GM23248 (cell line): ENCODE data around the gene TRPC4AP. TPM values are rescaled to one million over a fixed set of nuclear protein-coding genes. Genes with fewer than 3 reads are reported as not detected.

Source experiments
- DNase-seq: peaks from one replicate; pipeline ENCODE4 v3.0.0-alpha.2; 2015
- H2AFZ ChIP-seq: fragments of 200-600 bp; sonication (generic); 2 replicates; pipeline ENCODE4 v1.6.1; 2016; ENCODE audit warnings: antibody characterized with exemption
- H3F3A ChIP-seq: fragments of 200-600 bp; sonication (generic); 2 replicates; pipeline ENCODE4 v1.6.1; 2016; ENCODE audit warnings: mild to moderate bottlenecking, antibody characterized with exemption, mixed run types; ENCODE audit not compliant: insufficient read depth
- H3K27ac ChIP-seq: fragments of 200-600 bp; sonication (generic); 2 replicates; pipeline ENCODE4 v1.5.1; 2016; ENCODE audit warnings: mild to moderate bottlenecking
- H3K27me3 ChIP-seq: fragments of 200-600 bp; sonication (generic); replicated peaks from 2 replicates; pipeline ENCODE4 v1.6.1; 2016; ENCODE audit warnings: mild to moderate bottlenecking; ENCODE audit not compliant: insufficient read depth
- H3K36me3 ChIP-seq: fragments of 200-600 bp; sonication (generic); 2 replicates; pipeline ENCODE4 v1.6.1; 2016; ENCODE audit warnings: low read depth, mild to moderate bottlenecking
- H3K4me1 ChIP-seq: fragments of 200-600 bp; sonication (generic); 2 replicates; pipeline ENCODE4 v1.6.1; 2016; ENCODE audit warnings: mild to moderate bottlenecking; ENCODE audit not compliant: insufficient read depth
- H3K4me2 ChIP-seq: fragments of 200-600 bp; sonication (generic); one replicate; pipeline ENCODE4 v1.6.1; 2016; ENCODE audit warnings: mild to moderate bottlenecking; ENCODE audit not compliant: unreplicated experiment
- H3K4me3 ChIP-seq: fragments of 200-600 bp; sonication (generic); 2 replicates; pipeline ENCODE4 v1.5.1; 2016; ENCODE audit warnings: mild to moderate bottlenecking
- H3K79me2 ChIP-seq: fragments of 200-600 bp; sonication (generic); 2 replicates; pipeline ENCODE4 v1.6.1; 2016; ENCODE audit warnings: mild to moderate bottlenecking; ENCODE audit not compliant: insufficient read depth
- H3K9ac ChIP-seq: fragments of 200-600 bp; sonication (generic); 2 replicates; pipeline ENCODE4 v1.6.1; 2016; ENCODE audit warnings: mild to moderate bottlenecking
- H3K9me2 ChIP-seq: fragments of 200-600 bp; sonication (generic); 2 replicates; pipeline ENCODE4 v1.6.1; 2016; ENCODE audit warnings: mixed run types, mild to moderate bottlenecking, moderate library complexity; ENCODE audit not compliant: insufficient read depth
- H3K9me3 ChIP-seq: fragments of 200-600 bp; sonication (generic); one replicate; pipeline ENCODE4 v1.6.1; 2017; ENCODE audit warnings: low read depth
- H4K20me1 ChIP-seq: fragments of 200-600 bp; sonication (generic); 2 replicates; pipeline ENCODE4 v1.6.0; 2016; ENCODE audit not compliant: insufficient read depth
- EZH2 ChIP-seq: fragments of 200-600 bp; sonication (generic); IDR thresholded peaks from 2 replicates; pipeline ENCODE4 v1.6.1; 2018; ENCODE audit warnings: antibody characterized with exemption, mild to moderate bottlenecking; ENCODE audit not compliant: insufficient read depth, poor library complexity, severe bottlenecking
- EZH2phosphoT487 ChIP-seq: fragments of 200-600 bp; sonication (generic); IDR thresholded peaks from 2 replicates; pipeline ENCODE4 v1.6.1; 2018; ENCODE audit warnings: antibody characterized with exemption, moderate library complexity, mild to moderate bottlenecking, low read depth; ENCODE audit not compliant: insufficient read depth
- WGBS, 2 experiments: methylation state at CpG; one replicate each; pipeline ENCODE4 v1.1.6; 2015 to 2017; ENCODE audit warnings: low lambda C conversion rate in 2 of 2, low coverage in 1 of 2; ENCODE audit errors: missing lambda C conversion rate in 2 of 2; 5-methylcytosine and 5-hydroxymethylcytosine counted together
- in situ Hi-C: fragments of 300-500 bp; cut with MboI; formaldehyde crosslinking; loops from 2 replicates; pipeline ENCODE4 v1.15.0; 2020
- polyA plus RNA-seq: library from polyadenylated mRNA; unstranded; fragments of >200 nt; fragmentation: Nextera tagmentation; extraction: Ambion mirVana; gene quantifications from 2 replicates; pipeline ENCODE4 v1.2.1, GENCODE V29; 2016
- total RNA-seq: library from RNA; depleted of rRNA; stranded (reverse); fragments of >200 nt; shearing (Covaris generic); gene quantifications from 2 replicates; pipeline ENCODE4 v1.2.3, GENCODE V29; 2014

TRPC4AP gene
- total and polyA plus RNA-seq, 2 experiments from 2014 or later: 63.4 to 92.7 TPM

DNA sequence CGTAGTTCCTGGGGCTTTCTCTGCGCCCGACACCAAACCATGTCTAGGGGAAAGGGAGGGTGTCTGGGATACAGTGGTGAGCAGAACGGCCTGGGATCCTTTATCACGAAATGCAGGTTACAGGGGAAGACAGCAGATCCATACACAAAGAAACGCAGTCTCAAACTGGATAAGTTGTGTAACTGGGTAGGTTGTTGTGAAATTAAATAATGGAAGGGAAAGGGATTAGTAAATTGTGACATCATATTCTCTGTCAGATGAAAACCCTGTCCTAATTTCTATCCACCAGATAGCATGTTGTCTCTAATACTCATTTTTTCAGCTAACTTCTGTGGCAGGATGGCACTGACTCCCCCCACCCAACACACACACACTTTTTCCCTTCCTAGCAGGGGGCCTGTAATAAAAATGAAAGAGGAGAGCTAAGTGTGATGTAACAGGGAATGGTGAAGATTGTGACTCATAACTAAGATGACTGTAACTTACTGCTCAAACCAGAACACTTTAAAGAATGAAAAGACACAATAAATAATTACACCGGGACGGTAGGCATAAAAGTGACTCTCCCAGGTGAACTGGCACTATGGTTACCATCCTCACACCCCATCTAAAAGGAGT, 769 bp upstream of the TRPC4AP start:
- peak overlapping the region; percentile 71 for H3K4me2 ChIP-seq
- peak overlapping the region; percentile 97 for H3K9ac ChIP-seq
- no peaks in the 10 kb centered on the region for H3K9me2 ChIP-seq
- H3K27ac ChIP-seq: peak overlapping the region; percentile 92
- peaks cover 4% of the 10 kb centered on the region; the same call in 1 of the 2 replicates for H4K20me1 ChIP-seq
- in situ Hi-C loops: no loop called here
- H3F3A ChIP-seq: peaks cover 23% of the 10 kb centered on the region
- H3K4me3 ChIP-seq: peak overlapping the region; percentile 92
- no peaks in the 10 kb centered on the region for H3K27me3 ChIP-seq
- H3K4me1 ChIP-seq: peaks cover 25% of the 10 kb centered on the region
- TF ChIP-seq EZH2: no peak
- DNase-seq: peak; percentile 85
- H3K79me2 ChIP-seq: peaks cover 42% of the 10 kb centered on the region
- H3K36me3 ChIP-seq: no peaks in the 10 kb centered on the region
- H3K9me3 ChIP-seq: no peaks in the 10 kb centered on the region
- WGBS, 2 experiments: 43 to 46% methylated on average over 8 of the region's 8 CpGs
- peak overlapping the region; percentile 98 for H2AFZ ChIP-seq

DNA sequence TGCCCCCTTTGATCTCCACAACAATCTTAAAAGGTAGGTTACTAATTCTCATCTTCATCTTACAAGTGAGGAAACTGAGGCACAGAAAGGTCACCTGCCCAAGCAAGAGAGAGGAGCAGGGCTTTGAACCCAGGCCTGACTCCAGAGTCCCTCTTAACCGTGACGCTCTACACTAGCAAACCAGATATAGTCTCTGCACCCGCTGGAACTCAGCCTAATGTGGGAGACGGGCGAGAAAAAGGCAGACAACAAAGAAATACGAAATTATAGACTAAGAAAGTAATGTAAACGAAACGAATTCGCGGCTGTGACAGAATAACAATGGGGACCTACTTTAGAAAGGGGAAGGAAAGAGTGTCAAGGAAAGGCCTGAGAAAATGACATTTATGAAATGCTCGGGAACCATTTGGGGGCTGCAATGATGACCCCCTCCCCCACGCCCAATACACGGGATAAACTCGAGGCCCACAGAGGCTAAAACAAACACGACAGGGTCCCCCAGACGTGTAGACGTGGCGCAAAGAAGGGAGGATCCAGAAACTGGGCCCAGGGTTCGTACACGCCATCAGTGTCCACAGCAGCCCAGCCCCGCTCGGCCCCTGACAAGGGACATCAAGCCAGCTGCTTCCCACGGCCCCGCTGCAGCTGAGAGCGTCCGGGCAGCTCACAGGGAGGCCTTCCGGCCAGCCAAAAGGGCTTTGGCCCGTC, 637 bp downstream of the TRPC4AP start:
- Histone ChIP-seq H2AFZ (peak overlapping the region; percentile 98), H3K4me2 (peak overlapping the region; percentile 100), H3K9me3 (no peaks in the 10 kb centered on the region), H3K9me2 (no peaks in the 10 kb centered on the region), H3F3A (peaks cover 35% of the 10 kb centered on the region), H3K27me3 (no peaks in the 10 kb centered on the region), H3K9ac (peak overlapping the region; percentile 97), H3K4me1 (peaks cover 37% of the 10 kb centered on the region), H3K79me2 (peaks cover 57% of the 10 kb centered on the region), H4K20me1 (peaks cover 16% of the 10 kb centered on the region), H3K36me3 (no peaks in the 10 kb centered on the region), H3K27ac (peak overlapping the region; percentile 92), H3K4me3 (peak overlapping the region; percentile 92)
- TF ChIP-seq EZH2phosphoT487: no peak
- TF ChIP-seq EZH2: no peak
- peak; percentile 67 for DNase-seq
- WGBS, 2 experiments: 1 to 3% methylated on average over 27 to 28 of the region's 28 CpGs
- in situ Hi-C loops: no loop called here

DNA sequence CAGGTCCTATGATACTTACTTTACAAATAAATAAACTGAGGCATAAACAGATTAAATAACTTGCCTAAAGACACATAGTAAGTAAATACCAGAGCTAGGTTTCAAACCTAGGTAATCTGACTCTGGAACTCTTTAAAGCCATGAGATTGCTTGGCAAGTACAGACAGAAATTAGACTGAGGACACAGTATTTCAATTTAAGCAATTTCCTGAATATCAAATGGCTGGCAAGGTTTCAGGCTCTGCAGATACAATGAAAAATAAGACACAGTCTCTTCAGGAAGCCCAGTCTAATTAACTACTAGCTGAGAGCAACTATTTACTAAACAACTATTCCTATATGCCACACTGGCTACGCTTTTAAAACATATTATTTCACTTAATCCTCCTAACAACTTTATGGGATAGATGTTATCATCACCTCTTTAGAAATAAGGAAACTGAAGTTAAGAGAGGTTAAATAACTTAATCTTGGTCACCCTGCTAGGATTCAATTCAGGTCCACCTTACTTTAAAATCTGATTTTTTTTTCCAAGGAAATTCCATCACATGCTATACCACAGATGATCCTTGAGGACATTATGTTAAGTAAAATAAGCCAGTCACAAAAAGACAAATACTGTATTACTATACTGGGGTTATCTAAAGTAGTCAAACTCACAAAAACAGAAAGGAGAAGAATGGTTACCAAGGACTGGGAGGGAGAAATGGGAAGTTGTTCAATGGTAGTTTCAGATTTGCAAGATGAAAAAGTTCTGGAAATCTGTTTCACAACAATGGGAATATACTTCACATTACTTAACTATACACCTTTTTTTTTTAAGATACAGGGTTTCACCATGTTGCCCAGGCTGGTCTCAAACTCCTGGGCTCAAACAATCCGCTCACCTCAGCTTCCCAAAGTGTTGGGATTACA, 4.1 kb downstream of the TRPC4AP start:
- H3K79me2 ChIP-seq: peaks cover 91% of the 10 kb centered on the region
- TF ChIP-seq EZH2 (no peak), EZH2phosphoT487 (no peak)
- no peak overlapping the region for H3K9ac ChIP-seq
- in situ Hi-C loops: no loop called here
- WGBS, 2 experiments: 79 to 87% methylated on average over 2 of the region's 2 CpGs
- H3K27ac ChIP-seq: no peak overlapping the region
- no peak overlapping the region for H3K4me3 ChIP-seq
- H3K9me2 ChIP-seq: no peaks in the 10 kb centered on the region
- H3K4me1 ChIP-seq: peaks cover 33% of the 10 kb centered on the region
- no peaks in the 10 kb centered on the region for H3K27me3 ChIP-seq
- H3K9me3 ChIP-seq: no peaks in the 10 kb centered on the region
- H4K20me1 ChIP-seq: peaks cover 25% of the 10 kb centered on the region
- H3K4me2 ChIP-seq: no peak overlapping the region
- peak; percentile 29 for DNase-seq
- peaks cover 21% of the 10 kb centered on the region for H3F3A ChIP-seq
- no peak overlapping the region for H2AFZ ChIP-seq
- no peaks in the 10 kb centered on the region for H3K36me3 ChIP-seq

DNA sequence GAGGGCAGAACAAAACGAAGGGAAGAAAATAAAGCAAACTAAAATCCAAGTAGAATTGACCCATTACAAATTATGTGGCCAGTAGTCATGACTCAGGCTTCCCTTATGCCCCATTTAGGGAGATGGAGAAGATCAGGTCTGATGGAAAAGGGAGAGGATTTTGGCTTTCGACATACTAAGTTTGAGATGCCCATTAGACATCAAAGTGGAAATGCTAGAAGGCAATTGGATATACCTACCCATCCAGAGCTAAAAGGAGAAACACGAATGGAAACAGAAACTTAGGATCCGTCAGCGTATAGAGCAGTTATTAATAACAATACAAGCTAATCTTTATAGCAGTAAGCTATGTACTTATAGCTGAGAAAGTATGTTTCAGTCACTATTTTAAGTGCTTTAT, 4.8 kb downstream of the TRPC4AP start:
- Histone ChIP-seq H3K9me2 (no peaks in the 10 kb centered on the region), H3K9me3 (no peaks in the 10 kb centered on the region), H4K20me1 (peaks cover 25% of the 10 kb centered on the region), H3K4me2 (no peak overlapping the region), H3K79me2 (peaks cover 98% of the 10 kb centered on the region), H3K4me3 (no peak overlapping the region), H3K36me3 (no peaks in the 10 kb centered on the region), H3K4me1 (peaks cover 26% of the 10 kb centered on the region), H3F3A (peaks cover 16% of the 10 kb centered on the region), H2AFZ (no peak overlapping the region), H3K9ac (no peak overlapping the region), H3K27ac (no peak overlapping the region), H3K27me3 (no peaks in the 10 kb centered on the region)
- in situ Hi-C loops: no loop called here
- peak; percentile 42 for DNase-seq
- no peak for TF ChIP-seq EZH2phosphoT487
- no peak for TF ChIP-seq EZH2
- 70 to 71% methylated on average over 5 of the region's 5 CpGs for WGBS, 2 experiments
